ENCODE data around the gene NRXN3.

Gene NRXN3

GRCh38 chr14:79896009-79896408, 1725.8 kb downstream of the NRXN3 start:
- DNase-seq (ENCODE audit: low read depth) = no peak

GRCh38 chr14:79899610-79900009, 1729.4 kb downstream of the NRXN3 start:
- no peak for DNase-seq (ENCODE audit: low read depth)

GRCh38 chr14:79904497-79904896, 1734.3 kb downstream of the NRXN3 start:
- no peak for DNase-seq (ENCODE audit: low read depth)

GRCh38 chr14:79906994-79907393, 1736.8 kb downstream of the NRXN3 start:
- DNase-seq (ENCODE audit: low read depth) = no peak

GRCh38 chr14:79910086-79910485, 1739.9 kb downstream of the NRXN3 start:
- DNase-seq (ENCODE audit: low read depth) = no peak

GRCh38 chr14:79911744-79912143, 1741.6 kb downstream of the NRXN3 start:
- DNase-seq (ENCODE audit: low read depth) = no peak

- DNase-seq (ENCODE audit: low read depth) = no peak
These were observed 1744.4 kb downstream of the NRXN3 start for GRCh38 chr14:79914595-79914994.

- DNase-seq (ENCODE audit: low read depth) = no peak
These were observed 1745.2 kb downstream of the NRXN3 start for GRCh38 chr14:79915406-79915805.

- no peak for DNase-seq (ENCODE audit: low read depth)
These were observed 1746.1 kb downstream of the NRXN3 start for GRCh38 chr14:79916281-79916680.

- no peak for DNase-seq (ENCODE audit: low read depth)
These were observed 1746.7 kb downstream of the NRXN3 start for GRCh38 chr14:79916892-79917291.

All from stimulated activated CD8-positive, alpha-beta memory T cell treated with anti-CD3 and anti-CD28 coated beads, Interleukin-4, amount 100 ng/mL, for 24 hours (primary cell).